ENCODE results near the gene ATAD3C.

- TF ChIP-seq POLR2A (IDR thresholded peaks at IDR 0.05) (no peak), CTCF (IDR thresholded peaks at IDR 0.05) (peak in 1 of 4 experiments; percentile 9), POLR2AphosphoS5 (IDR thresholded peaks at IDR 0.05) (peak; percentile 97), EP300 (IDR thresholded peaks at IDR 0.05) (no peak)
Measured at GRCh38 chr1:1432951-1433803, 16.3 kb upstream of the ATAD3C start.

All from gastroesophageal sphincter (tissue), 3 donors.